ENCODE measurements around the gene PARP9.

Gene PARP9

DNA sequence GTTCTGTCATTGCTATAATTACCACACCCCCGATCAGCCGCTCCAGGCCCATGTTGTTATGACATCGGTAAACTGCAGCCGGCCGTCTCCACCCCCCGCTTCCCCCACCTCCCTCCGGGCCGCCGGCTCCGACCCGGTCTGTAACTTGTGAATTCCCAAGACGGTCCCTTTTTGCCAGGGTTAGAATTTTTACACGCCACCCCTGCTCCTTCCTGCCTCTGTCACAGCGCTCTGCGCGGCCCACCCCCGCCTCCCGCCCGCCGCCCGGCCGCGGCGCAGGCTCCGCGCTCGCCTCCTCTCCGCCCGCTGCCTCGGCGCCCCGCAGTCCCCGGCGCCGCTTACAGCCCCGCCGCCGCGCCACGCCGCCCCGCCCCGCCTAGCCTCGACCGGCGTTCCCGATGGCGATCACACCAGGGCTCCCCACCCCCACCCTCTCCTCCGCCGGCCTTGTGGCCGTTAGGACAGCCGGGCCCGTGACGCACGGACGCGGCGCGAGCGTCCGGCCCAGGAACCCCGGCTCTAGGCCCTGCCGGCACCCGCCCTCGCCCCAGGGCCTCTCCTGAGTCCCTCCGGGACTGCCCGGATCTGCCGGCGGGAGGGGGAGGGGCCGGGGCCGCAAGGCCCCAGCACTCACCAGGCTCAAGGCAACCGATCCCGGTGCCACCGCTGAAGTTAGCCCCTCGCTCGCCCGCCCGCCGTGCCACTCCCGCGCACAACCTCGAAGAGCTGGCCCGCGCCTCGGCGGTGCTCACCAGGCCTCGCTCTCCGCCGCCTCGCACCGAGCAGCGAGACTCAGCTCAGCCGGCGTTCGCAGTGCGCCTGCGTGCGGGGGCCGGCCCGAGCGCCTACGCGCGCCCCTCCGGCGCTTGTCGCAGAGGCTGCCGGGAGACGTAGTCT is 49.7 kb downstream of the PARP9 start, which contains the start of gene KPNA1:
Gene KPNA1 (minus strand): TSS at position 817 of the 897 bp plus-strand sequence. CDS start 18,374 bp downstream, outside the sequence.
- Histone ChIP-seq H3K4me3 (ENCODE audit: low read depth in 1 of 2, low read length in 2 of 2) (peak within 1 kb of the TSS; percentile 72 to 83), H3K9ac (ENCODE audit: low read depth, low read length) (peak within 1 kb of the TSS; percentile 93), H3K79me2 (ENCODE audit: insufficient read depth, low read length) (peaks cover 54% of the 10 kb centered on the region), H3K4me2 (ENCODE audit: insufficient read depth, low read length) (peak within 1 kb of the TSS; percentile 96), H3K9me3 (ENCODE audit: insufficient read depth, low read length, severe bottlenecking) (no peaks in the 10 kb centered on the region), H3K36me3 (ENCODE audit: insufficient read depth, low read length) (no peaks in the 10 kb centered on the region), H3K27me3 (ENCODE audit: insufficient read depth, low read length, poor library complexity) (no peaks in the 10 kb centered on the region), H3K4me1 (ENCODE audit: insufficient read depth, low read length) (peaks cover 32% of the 10 kb centered on the region), H4K20me1 (ENCODE audit: insufficient read depth, low read length) (peaks cover 47% of the 10 kb centered on the region), H3K27ac (ENCODE audit: low read length) (peak within 1 kb of the TSS; percentile 89), H2AFZ (ENCODE audit: low read depth, low read length) (peak within 1 kb of the TSS; percentile 99)
- ATAC-seq (ENCODE audit: insufficient read depth, low read depth) (peak; percentile 94), DNase-seq (peak; percentile 89)
- no peak for TF ChIP-seq EZH2 (IDR thresholded peaks at IDR 0.05; ENCODE audit: borderline replicate concordance, low read depth, low read length, severe bottlenecking)
- TF ChIP-seq, protein P1, sequence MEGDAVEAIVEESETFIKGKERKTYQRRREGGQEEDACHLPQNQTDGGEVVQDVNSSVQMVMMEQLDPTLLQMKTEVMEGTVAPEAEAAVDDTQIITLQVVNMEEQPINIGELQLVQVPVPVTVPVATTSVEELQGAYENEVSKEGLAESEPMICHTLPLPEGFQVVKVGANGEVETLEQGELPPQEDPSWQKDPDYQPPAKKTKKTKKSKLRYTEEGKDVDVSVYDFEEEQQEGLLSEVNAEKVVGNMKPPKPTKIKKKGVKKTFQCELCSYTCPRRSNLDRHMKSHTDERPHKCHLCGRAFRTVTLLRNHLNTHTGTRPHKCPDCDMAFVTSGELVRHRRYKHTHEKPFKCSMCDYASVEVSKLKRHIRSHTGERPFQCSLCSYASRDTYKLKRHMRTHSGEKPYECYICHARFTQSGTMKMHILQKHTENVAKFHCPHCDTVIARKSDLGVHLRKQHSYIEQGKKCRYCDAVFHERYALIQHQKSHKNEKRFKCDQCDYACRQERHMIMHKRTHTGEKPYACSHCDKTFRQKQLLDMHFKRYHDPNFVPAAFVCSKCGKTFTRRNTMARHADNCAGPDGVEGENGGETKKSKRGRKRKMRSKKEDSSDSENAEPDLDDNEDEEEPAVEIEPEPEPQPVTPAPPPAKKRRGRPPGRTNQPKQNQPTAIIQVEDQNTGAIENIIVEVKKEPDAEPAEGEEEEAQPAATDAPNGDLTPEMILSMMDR (IDR thresholded peaks at IDR 0.05; ENCODE audit: borderline replicate concordance, extremely low read depth, low read length, poor library complexity, severe bottlenecking), result no peak

DNA sequence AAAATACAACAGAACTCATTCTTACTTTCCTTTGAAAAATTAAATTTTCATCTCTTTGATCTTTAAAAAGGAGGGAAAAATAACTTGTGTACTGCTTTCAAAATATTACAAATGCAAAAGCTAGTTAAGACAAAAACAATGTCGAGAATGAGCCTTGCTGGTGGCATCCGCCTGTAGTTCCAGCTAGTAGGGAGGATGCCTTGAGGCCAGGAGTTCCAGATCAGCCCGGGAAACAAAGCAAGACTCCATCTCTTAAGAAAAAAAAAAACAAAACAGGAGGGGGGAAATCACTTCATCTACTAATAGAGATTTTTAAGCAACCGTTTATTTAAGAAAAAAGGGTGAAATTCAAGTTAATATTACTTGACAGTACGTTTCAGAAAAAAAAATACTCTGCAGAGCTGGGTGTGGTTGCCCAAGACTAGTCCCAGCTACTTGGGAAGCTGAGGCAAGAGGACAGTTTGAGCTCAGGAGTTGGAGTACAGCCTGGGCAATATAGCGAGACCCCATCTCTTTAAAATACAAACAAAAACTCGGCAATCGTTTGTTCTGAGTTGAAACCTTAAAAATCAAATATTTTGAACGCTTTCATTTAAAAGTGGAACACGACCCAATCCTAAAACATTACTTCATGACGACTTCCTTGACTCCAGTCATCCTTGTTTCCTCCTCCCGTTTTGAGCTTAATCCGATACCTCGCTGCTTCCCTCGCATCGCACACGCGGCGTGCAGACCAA is 50.5 kb downstream of the PARP9 start:
- H3K27ac ChIP-seq (ENCODE audit: low read length), result peak overlapping the region; percentile 89; the same call in 1 of the 2 replicates
- H2AFZ ChIP-seq (ENCODE audit: low read depth, low read length), result no peak overlapping the region
- no peak for TF ChIP-seq EZH2 (IDR thresholded peaks at IDR 0.05; ENCODE audit: borderline replicate concordance, low read depth, low read length, severe bottlenecking)
- TF ChIP-seq, protein P1 (IDR thresholded peaks at IDR 0.05; ENCODE audit: borderline replicate concordance, extremely low read depth, low read length, poor library complexity, severe bottlenecking), result no peak
- H4K20me1 ChIP-seq (ENCODE audit: insufficient read depth, low read length), result peaks cover 55% of the 10 kb centered on the region
- ATAC-seq (ENCODE audit: insufficient read depth, low read depth) (no peak), DNase-seq (no peak)
- H3K9me3 ChIP-seq (ENCODE audit: insufficient read depth, low read length, severe bottlenecking), result no peaks in the 10 kb centered on the region
- H3K4me1 ChIP-seq (ENCODE audit: insufficient read depth, low read length), result peaks cover 32% of the 10 kb centered on the region
- H3K79me2 ChIP-seq (ENCODE audit: insufficient read depth, low read length), result peaks cover 62% of the 10 kb centered on the region
- H3K4me2 ChIP-seq (ENCODE audit: insufficient read depth, low read length), result peak overlapping the region; percentile 96
- peak overlapping the region; percentile 93 for H3K9ac ChIP-seq (ENCODE audit: low read depth, low read length)
- H3K27me3 ChIP-seq (ENCODE audit: insufficient read depth, low read length, poor library complexity), result no peaks in the 10 kb centered on the region
- peak overlapping the region; percentile 72 to 83; a peak in 3 of 4 replicates for H3K4me3 ChIP-seq (ENCODE audit: low read depth in 1 of 2, low read length in 2 of 2)
- no peaks in the 10 kb centered on the region for H3K36me3 ChIP-seq (ENCODE audit: insufficient read depth, low read length)

DNA sequence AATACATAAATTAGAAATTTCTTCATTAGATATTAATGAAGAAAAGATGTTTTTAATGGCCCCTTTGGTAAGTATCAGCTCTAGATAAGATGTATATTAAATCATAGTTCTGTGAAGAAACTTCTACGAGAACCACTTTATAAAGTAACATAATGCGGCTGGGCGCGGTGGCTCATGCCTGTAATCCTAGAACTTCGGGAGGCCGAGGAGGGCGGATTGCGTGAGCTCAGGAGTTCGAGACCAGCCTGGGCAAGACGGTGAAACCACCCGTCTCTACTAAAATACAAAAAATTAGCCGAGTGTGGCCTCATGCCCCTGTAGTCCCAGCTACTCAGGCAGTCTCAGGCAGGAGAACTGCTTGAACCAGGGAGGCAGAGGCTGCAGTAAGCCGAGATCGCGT is 51.8 kb downstream of the PARP9 start:
- Histone ChIP-seq H3K79me2 (ENCODE audit: insufficient read depth, low read length) (peaks cover 75% of the 10 kb centered on the region), H3K9me3 (ENCODE audit: insufficient read depth, low read length, severe bottlenecking) (no peaks in the 10 kb centered on the region), H3K36me3 (ENCODE audit: insufficient read depth, low read length) (no peaks in the 10 kb centered on the region), H3K27me3 (ENCODE audit: insufficient read depth, low read length, poor library complexity) (no peaks in the 10 kb centered on the region), H3K4me3 (ENCODE audit: low read depth in 1 of 2, low read length in 2 of 2) (peak overlapping the region in 1 of 2 experiments; percentile 5; a peak in 1 of 4 replicates), H4K20me1 (ENCODE audit: insufficient read depth, low read length) (peaks cover 67% of the 10 kb centered on the region), H3K4me1 (ENCODE audit: insufficient read depth, low read length) (peaks cover 34% of the 10 kb centered on the region), H3K27ac (ENCODE audit: low read length) (no peak overlapping the region), H2AFZ (ENCODE audit: low read depth, low read length) (no peak overlapping the region), H3K9ac (ENCODE audit: low read depth, low read length) (no peak overlapping the region), H3K4me2 (ENCODE audit: insufficient read depth, low read length) (peak overlapping the region; percentile 96; the same call in 1 of the 2 replicates)
- TF ChIP-seq, protein P1 (IDR thresholded peaks at IDR 0.05; ENCODE audit: borderline replicate concordance, extremely low read depth, low read length, poor library complexity, severe bottlenecking), result no peak
- TF ChIP-seq EZH2 (IDR thresholded peaks at IDR 0.05; ENCODE audit: borderline replicate concordance, low read depth, low read length, severe bottlenecking), result no peak
- ATAC-seq (ENCODE audit: insufficient read depth, low read depth) (no peak), DNase-seq (no peak)

All from DND-41 (cell line).